ENCODE measurements around the gene ARHGEF39. TPM values are rescaled to one million over a fixed set of nuclear protein-coding genes. Genes with fewer than 3 reads are reported as not detected.

The ARHGEF39 gene
- polyA plus RNA-seq, 1 donor (not counting 4 experiments of a cell fraction or from before 2014, with no cell fraction given), result 2.4 TPM

DNA sequence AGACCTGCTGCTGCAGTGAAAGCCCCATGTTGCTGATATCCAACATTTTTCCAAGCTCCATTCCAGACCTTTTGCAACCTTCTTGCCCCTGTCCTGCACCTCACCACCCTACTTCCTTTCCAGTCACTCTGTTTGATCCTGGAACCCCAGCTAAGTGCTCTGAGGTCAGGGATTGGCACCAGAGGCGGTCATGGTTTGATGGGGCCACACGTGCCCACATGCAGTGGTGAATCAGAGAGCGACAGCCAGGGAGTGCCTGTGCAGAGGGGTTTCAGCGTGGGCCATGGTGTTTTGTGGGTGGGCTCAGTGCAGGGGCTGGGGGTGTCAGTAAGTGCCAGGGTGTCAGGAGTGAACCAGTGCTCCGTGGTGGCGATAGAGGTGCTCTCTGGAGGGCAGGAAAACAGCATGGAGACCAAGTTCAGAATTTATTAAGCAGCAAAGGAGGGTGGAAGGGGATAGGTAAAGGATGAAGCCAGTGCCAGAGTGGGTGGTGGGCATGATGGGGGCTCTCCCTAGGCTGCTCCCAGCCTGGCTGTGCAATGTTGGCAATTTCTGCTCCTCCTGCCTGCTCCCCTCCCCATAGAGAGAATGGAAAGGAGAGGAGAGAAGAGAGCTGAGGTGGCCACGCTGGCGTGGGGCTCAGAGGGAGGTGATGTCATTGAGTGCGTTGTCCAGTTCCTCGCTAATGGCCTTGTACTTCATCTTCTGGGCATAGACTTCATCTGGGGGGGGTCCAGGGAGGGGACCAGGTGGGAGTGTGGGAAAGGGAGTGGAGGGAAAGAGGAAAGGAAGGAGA is 17.7 kb upstream of the ARHGEF39 start:
- Histone ChIP-seq H3K4me3 (ENCODE audit: control insufficient read depth in 2 of 3, extremely low read depth in 1 of 3, insufficient read depth in 2 of 3, low read depth in 1 of 3, low read length in 3 of 3) (no peak overlapping the region), H3K27me3 (ENCODE audit: control insufficient read depth, extremely low read depth, insufficient read depth, low read length) (no peaks in the 10 kb centered on the region), H4K20me1 (ENCODE audit: control insufficient read depth, extremely low read depth, insufficient read depth, low read length) (no peaks in the 10 kb centered on the region), H3K9me1 (ENCODE audit: control insufficient read depth, extremely low read depth, insufficient read depth, low read length) (no peaks in the 10 kb centered on the region), H3K79me2 (ENCODE audit: control insufficient read depth, insufficient read depth, low read length) (no peaks in the 10 kb centered on the region), H2AFZ (ENCODE audit: control insufficient read depth, low read length) (no peak overlapping the region), H3K36me3 (ENCODE audit: control insufficient read depth in 2 of 2, extremely low read depth in 1 of 2, insufficient read depth in 2 of 2, low read length in 2 of 2) (peaks cover 4 to 6% of the 10 kb centered on the region in 2 experiments), H3K9ac (ENCODE audit: control insufficient read depth, extremely low read depth, insufficient read depth, low read length) (no peak overlapping the region), H3K9me3 (ENCODE audit: control insufficient read depth, low read depth, low read length) (no peaks in the 10 kb centered on the region), H3K4me1 (ENCODE audit: control insufficient read depth, extremely low read depth, insufficient read depth, low read length) (no peaks in the 10 kb centered on the region), H3K4me2 (ENCODE audit: control insufficient read depth, extremely low read depth, insufficient read depth, low read depth, low read length) (no peak overlapping the region), H3K27ac (ENCODE audit: control insufficient read depth, insufficient read depth, low read length) (no peak overlapping the region)
- no peak for TF ChIP-seq EZH2 (IDR thresholded peaks at IDR 0.05; ENCODE audit: low read length)
- TF ChIP-seq, protein P1, sequence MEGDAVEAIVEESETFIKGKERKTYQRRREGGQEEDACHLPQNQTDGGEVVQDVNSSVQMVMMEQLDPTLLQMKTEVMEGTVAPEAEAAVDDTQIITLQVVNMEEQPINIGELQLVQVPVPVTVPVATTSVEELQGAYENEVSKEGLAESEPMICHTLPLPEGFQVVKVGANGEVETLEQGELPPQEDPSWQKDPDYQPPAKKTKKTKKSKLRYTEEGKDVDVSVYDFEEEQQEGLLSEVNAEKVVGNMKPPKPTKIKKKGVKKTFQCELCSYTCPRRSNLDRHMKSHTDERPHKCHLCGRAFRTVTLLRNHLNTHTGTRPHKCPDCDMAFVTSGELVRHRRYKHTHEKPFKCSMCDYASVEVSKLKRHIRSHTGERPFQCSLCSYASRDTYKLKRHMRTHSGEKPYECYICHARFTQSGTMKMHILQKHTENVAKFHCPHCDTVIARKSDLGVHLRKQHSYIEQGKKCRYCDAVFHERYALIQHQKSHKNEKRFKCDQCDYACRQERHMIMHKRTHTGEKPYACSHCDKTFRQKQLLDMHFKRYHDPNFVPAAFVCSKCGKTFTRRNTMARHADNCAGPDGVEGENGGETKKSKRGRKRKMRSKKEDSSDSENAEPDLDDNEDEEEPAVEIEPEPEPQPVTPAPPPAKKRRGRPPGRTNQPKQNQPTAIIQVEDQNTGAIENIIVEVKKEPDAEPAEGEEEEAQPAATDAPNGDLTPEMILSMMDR (optimal IDR thresholded peaks at IDR 0.05 in 1 of 3, IDR thresholded peaks at IDR 0.05 in 1 of 3, conservative IDR thresholded peaks at IDR 0.05 in 1 of 3; ENCODE audit: extremely low read depth in 1 of 3, insufficient read depth in 2 of 3, low read length in 3 of 3), result no peak
- dilution Hi-C loops (cut with MboI; ENCODE audit: extremely low pct_ligation_motif_present, low sequenced_read_pairs), result no loop called here
- no peak for DNase-seq (ENCODE audit: low read depth, low spot score)
- FAIRE-seq, result no peak

DNA sequence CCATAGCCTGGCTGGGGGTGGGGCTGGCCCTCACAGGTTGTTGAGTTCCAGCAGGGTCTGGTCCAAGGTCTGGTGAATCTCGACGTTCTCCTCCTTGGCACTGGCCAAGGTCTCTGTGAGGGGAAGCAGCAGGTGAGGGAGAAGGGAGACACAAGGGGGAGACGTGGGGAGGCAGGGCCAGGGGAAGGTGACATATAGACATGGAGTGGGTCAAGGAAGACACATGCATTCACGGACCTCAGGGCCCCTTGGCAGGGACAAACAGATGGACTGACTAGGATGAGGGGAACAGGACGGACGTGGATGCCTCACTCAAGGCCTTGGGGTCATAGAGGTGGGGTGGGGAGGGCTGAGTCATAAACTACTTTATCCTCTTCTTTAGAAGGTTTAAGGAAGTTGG is 17.1 kb upstream of the ARHGEF39 start:
- DNase-seq (ENCODE audit: low read depth, low spot score), result no peak
- TF ChIP-seq, protein P1 (optimal IDR thresholded peaks at IDR 0.05 in 1 of 3, IDR thresholded peaks at IDR 0.05 in 1 of 3, conservative IDR thresholded peaks at IDR 0.05 in 1 of 3; ENCODE audit: extremely low read depth in 1 of 3, insufficient read depth in 2 of 3, low read length in 3 of 3), result no peak
- no peak for TF ChIP-seq EZH2 (IDR thresholded peaks at IDR 0.05; ENCODE audit: low read length)
- FAIRE-seq, result no peak
- Histone ChIP-seq H3K4me3 (ENCODE audit: control insufficient read depth in 2 of 3, extremely low read depth in 1 of 3, insufficient read depth in 2 of 3, low read depth in 1 of 3, low read length in 3 of 3) (no peak overlapping the region), H3K9me1 (ENCODE audit: control insufficient read depth, extremely low read depth, insufficient read depth, low read length) (no peaks in the 10 kb centered on the region), H3K9ac (ENCODE audit: control insufficient read depth, extremely low read depth, insufficient read depth, low read length) (no peak overlapping the region), H3K4me1 (ENCODE audit: control insufficient read depth, extremely low read depth, insufficient read depth, low read length) (no peaks in the 10 kb centered on the region), H3K9me3 (ENCODE audit: control insufficient read depth, low read depth, low read length) (no peaks in the 10 kb centered on the region), H3K79me2 (ENCODE audit: control insufficient read depth, insufficient read depth, low read length) (no peaks in the 10 kb centered on the region), H3K27me3 (ENCODE audit: control insufficient read depth, extremely low read depth, insufficient read depth, low read length) (no peaks in the 10 kb centered on the region), H3K4me2 (ENCODE audit: control insufficient read depth, extremely low read depth, insufficient read depth, low read depth, low read length) (no peak overlapping the region), H3K27ac (ENCODE audit: control insufficient read depth, insufficient read depth, low read length) (no peak overlapping the region), H3K36me3 (ENCODE audit: control insufficient read depth in 2 of 2, extremely low read depth in 1 of 2, insufficient read depth in 2 of 2, low read length in 2 of 2) (peaks cover 4 to 6% of the 10 kb centered on the region in 2 experiments), H2AFZ (ENCODE audit: control insufficient read depth, low read length) (no peak overlapping the region), H4K20me1 (ENCODE audit: control insufficient read depth, extremely low read depth, insufficient read depth, low read length) (no peaks in the 10 kb centered on the region)
- dilution Hi-C loops (cut with MboI; ENCODE audit: extremely low pct_ligation_motif_present, low sequenced_read_pairs), result no loop called here
